GM12891 (cell line): Measurements from ENCODE around the gene PLEKHG2.

ENCODE experiments used
- POLR2A ChIP-seq: IDR thresholded peaks from 2 replicates; pipeline ENCODE4 v1.6.1; 2011; ENCODE audit warnings: low read depth, low read length, control low read depth
- POLR2AphosphoS5 ChIP-seq: IDR thresholded peaks from 2 replicates; pipeline ENCODE4 v1.6.1; 2011; ENCODE audit warnings: low read depth, low read length, control low read depth
- POU2F2 ChIP-seq: IDR thresholded peaks from 2 replicates; pipeline ENCODE4 v1.6.1; 2011; ENCODE audit warnings: low read depth, mild to moderate bottlenecking, control low read depth, low read length, moderate library complexity
- SPI1 ChIP-seq: IDR thresholded peaks from 2 replicates; pipeline ENCODE4 v1.6.1; 2011; ENCODE audit warnings: low read depth, low read length, control low read depth
- TAF1 ChIP-seq: IDR thresholded peaks from 2 replicates; pipeline ENCODE4 v1.6.1; 2011; ENCODE audit warnings: low read depth, low read length, control low read depth

GRCh38 chr19:39405261-39405957, 7.1 kb upstream of the PLEKHG2 start:
- TF ChIP-seq POLR2AphosphoS5: no peak
- TF ChIP-seq TAF1: no peak
- TF ChIP-seq POLR2A: no peak
- TF ChIP-seq SPI1: no peak
- TF ChIP-seq POU2F2: no peak
